ENCODE data around the gene ZDHHC17.

The ZDHHC17 gene

GRCh38 chr12:76879710-76880518, 116.0 kb downstream of the ZDHHC17 start:
- DNase-seq = no peak

DNA sequence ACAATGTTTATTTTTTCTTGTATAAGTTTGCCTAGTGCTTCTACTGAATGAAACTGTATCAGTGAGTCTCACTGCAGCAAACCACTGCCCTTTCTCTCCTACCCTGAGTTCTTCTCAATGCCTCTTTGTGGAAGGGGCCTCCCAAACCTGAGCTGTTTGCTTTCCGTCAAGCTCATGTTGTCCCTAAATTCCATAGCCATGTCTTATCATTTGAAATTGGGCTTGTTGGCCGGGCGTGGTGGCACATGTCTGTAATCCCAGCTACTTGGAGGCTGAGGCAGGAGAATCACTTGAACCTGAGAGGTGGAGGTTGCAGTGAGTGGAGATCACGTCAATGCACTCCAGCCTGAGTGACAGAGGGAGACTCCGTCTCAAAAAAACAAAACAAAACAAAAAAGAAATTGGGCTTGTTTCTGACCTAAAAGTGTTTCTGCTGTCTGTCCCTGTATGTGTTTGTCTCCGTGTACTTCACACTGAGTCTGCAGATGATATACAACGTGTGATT, 116.7 kb downstream of the ZDHHC17 start:
- DNase-seq = no peak

- DNase-seq = no peak
Measured at GRCh38 chr12:76881142-76881541, 117.2 kb downstream of the ZDHHC17 start.

GRCh38 chr12:76882367-76882766, 118.5 kb downstream of the ZDHHC17 start:
- DNase-seq = no peak

GRCh38 chr12:76883151-76883550, 119.2 kb downstream of the ZDHHC17 start:
- no peak for DNase-seq

DNA sequence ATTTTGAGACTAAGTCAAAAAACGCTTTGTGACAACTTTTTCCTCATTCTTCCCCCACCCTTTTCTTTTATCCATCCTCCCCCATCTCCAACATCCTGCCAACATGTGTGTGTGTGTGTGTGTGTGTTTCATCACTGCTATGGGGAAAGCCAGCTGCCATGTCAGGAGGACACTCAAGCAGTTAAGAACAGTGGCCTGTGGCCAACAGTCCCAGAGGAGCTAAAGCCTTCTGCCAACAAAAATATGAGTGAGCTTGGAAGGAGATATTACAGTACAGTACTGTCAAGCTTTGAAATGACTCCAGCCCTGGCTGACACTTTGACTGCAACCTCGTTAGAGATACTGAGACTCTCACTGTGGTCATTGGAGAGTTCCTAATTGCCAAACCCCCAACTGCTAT, 119.9 kb downstream of the ZDHHC17 start:
- peak; percentile 85 to 96 for DNase-seq

- no peak for DNase-seq
Measured at GRCh38 chr12:76888775-76889174, 124.9 kb downstream of the ZDHHC17 start.

GRCh38 chr12:76890151-76891143, 126.5 kb downstream of the ZDHHC17 start:
- DNase-seq = no peak

DNA sequence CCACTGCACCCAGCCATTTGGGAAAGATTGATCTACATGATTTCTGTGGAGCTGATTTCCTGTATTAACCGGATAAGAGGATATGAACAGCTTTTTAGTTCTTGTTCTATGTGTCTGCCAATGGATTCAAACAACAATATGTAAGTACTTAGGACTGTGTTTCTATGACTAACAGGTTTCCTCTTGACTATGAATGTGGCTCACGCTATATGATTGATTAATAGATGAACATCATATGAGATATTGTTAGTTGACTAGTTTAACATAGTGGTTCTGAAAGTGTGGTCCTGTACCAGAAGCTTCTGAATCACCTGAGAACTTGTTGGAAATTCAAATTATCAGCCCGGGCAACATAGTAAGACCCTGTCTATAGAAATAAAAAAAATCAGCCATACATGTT, 127.7 kb downstream of the ZDHHC17 start:
- DNase-seq = no peak

- no peak for DNase-seq
Measured at GRCh38 chr12:76895796-76896195, 131.9 kb downstream of the ZDHHC17 start.

DNA sequence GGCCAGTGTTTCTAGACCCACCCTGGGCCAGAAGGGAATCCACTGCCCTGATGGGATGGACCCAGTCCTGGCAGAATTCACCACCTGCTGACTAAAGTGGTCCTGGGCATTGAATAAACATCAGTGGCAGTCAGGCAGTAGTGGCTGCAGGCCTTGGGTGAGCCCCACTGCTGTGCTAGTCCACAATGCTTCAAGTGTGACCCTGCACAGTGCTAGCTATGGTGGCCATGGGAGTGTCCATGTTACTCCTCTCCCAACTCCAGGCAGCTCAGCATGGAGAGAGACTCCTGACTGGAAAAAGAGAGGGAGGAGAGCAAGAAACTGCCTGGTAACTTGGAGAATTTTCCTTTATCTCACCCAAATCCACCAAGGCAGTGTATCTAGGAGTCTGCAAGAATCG, 132.4 kb downstream of the ZDHHC17 start:
- no peak for DNase-seq

DNA sequence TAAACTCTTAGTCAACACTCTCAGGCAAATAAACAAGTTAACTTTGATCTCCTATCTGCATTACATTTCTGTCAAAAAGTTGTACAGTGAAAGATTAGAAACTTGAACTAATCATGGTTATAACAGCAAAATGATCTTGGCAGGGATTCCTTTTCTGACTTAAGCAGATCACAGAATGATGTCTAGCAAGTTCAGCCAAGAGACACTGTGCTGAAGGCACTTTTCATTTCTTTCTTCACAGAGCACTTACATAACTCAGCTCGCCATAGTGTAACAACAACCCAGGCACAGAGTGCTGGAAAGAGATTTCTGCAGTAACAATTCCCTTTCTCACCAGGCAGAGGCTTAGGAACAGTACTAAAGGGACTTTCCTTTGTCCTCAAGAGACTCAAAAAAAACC, 134.5 kb downstream of the ZDHHC17 start:
- DNase-seq = no peak

- DNase-seq = no peak
Measured at GRCh38 chr12:76899522-76899921, 135.6 kb downstream of the ZDHHC17 start.

GRCh38 chr12:76901628-76902380, 137.9 kb downstream of the ZDHHC17 start:
- no peak for DNase-seq

Measured in NCI-H446 (cell line).